Choroid plexus epithelial cell (primary cell): ENCODE data around the gene PRTG.

Source experiments
- DNase-seq: peaks from one replicate; pipeline ENCODE4 v3.0.0-alpha.2; 2010; ENCODE audit warnings: low read depth
- H3K4me3 ChIP-seq: 2 replicates; pipeline ENCODE4 v1.5.1; 2011; ENCODE audit warnings: low read depth, mild to moderate bottlenecking, control low read depth, low read length, moderate library complexity
- CTCF ChIP-seq: conservative IDR thresholded peaks from 2 replicates; pipeline ENCODE4 v1.5.1; 2011; ENCODE audit warnings: low read depth, mild to moderate bottlenecking, control low read depth, inconsistent platforms, low read length, moderate library complexity

PRTG gene

DNA sequence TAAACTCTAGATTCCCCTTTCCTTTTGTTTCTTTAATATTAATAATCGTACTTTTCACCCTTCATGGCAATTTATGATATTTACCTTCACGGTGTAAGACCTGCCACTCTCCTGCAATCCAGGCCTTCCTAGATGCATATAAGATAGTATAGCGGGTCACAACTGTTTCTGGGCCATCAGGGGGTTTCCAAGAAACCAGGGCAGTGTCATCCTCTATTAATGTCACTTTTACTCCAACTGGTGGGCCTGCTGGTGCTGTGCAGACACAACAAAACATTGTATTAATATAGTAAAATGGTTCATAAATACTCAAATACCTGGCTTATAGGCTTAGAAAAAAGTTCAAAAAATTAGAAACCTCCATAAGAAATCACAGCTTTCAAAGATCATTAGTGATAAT is 105.9 kb downstream of the PRTG start:
- no peak for DNase-seq
- TF ChIP-seq CTCF = no peak
- no peak overlapping the region for H3K4me3 ChIP-seq

- TF ChIP-seq CTCF = no peak
- no peak for DNase-seq
Observed at GRCh38 chr15:55633731-55634130, 109.2 kb downstream of the PRTG start.

GRCh38 chr15:55632434-55632833 is 110.5 kb downstream of the PRTG start:
- DNase-seq = no peak
- no peak for TF ChIP-seq CTCF
- H3K4me3 ChIP-seq = no peak overlapping the region

More at GRCh38 chr15:55633731-55634130, 109.2 kb downstream of the PRTG start:
- no peak overlapping the region for H3K4me3 ChIP-seq

GRCh38 chr15:55630858-55631257 is 112.1 kb downstream of the PRTG start:
- peak; percentile 62 for DNase-seq
- no peak overlapping the region for H3K4me3 ChIP-seq
- no peak for TF ChIP-seq CTCF

- no peak overlapping the region for H3K4me3 ChIP-seq
- no peak for TF ChIP-seq CTCF
- DNase-seq = peak; percentile 10
Observed at GRCh38 chr15:55628369-55628730, 114.6 kb downstream of the PRTG start.

DNA sequence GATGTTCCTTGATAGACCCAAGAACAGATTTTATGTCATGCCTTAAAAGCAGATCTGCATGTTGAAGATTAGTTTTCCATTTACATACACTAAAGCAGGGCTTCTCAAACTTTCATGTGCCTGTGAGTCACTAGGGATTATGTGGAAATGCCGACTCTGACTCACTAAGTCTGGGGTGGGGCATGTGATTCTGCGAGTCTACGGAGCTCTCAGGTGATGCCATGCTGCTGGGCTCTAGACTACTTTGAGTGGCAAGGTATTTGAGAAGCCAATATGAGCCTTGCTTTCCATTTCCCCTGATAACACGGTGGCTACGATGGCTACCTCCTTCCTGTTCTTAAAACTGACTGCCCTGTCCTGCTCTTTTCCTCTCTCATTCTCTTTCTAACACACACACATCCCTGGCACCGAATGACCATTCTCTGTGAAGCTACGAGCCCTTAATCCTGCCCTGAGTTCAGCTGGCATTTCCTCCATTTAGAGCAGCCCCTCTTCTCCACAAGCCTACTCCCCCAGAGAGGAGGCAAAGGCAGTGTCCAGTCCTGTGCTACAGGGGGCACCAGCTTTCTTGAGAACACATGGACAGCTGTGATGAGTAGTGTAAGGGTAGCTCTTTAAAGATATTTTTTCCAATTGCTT is 115.1 kb downstream of the PRTG start:
- H3K4me3 ChIP-seq = no peak overlapping the region
- DNase-seq = peak; percentile 97
- peak; percentile 36 for TF ChIP-seq CTCF

DNA sequence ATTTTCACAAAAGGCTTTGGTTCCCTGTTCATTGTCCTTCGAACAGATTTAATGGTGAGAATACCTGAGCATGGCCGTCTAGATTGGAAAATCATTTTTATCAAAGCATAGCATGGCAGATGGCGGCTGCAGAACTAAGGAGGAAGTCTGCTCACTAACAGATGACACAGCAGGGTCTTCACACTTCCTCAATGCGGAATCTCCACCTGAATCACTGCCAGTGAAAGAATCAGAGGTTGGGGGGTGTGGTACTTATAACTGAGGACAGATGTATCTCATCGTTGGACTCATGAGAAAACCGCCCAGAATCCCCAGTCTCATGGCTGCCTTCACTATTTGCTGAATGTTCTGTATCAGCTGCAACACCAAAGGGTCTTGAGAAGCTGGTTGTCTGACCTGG is 123.2 kb downstream of the PRTG start:
- DNase-seq = no peak
- no peak for TF ChIP-seq CTCF
- no peak overlapping the region for H3K4me3 ChIP-seq
